Neural cell (in vitro differentiated cells): Measurements from ENCODE around the gene ALDH16A1. TPM values are rescaled to one million over a fixed set of nuclear protein-coding genes. Genes with fewer than 3 reads are reported as not detected.

Experiments used
- H2AFZ ChIP-seq: fragments of 200-600, 300-800 bp; sonication (generic), shearing (Covaris generic); 2 replicates; pipeline ENCODE4 v1.6.0; 2014; ENCODE audit warnings: low read depth, mild to moderate bottlenecking, antibody characterized with exemption, low read length, moderate library complexity
- H3F3A ChIP-seq: fragments of 200-600 bp; shearing (Covaris generic); 2 replicates; pipeline ENCODE4 v1.6.1; 2016; ENCODE audit warnings: mild to moderate bottlenecking, moderate library complexity, mixed read lengths, antibody characterized with exemption, low read length; ENCODE audit not compliant: insufficient read depth, poor library complexity, severe bottlenecking
- H3K27ac ChIP-seq: fragments of 200-600, 300-800 bp; sonication (generic), shearing (Covaris generic); 2 replicates; pipeline ENCODE4 v1.5.1; 2014; ENCODE audit warnings: mild to moderate bottlenecking, low read length, moderate library complexity
- H3K27me3 ChIP-seq: fragments of 300-800, 200-600 bp; sonication (generic), shearing (Covaris generic); 2 replicates; pipeline ENCODE4 v1.6.0; 2014; ENCODE audit warnings: mild to moderate bottlenecking, low read depth, low read length, moderate library complexity; ENCODE audit not compliant: insufficient read depth
- H3K36me3 ChIP-seq: fragments of 300-800, 200-600 bp; sonication (generic), shearing (Covaris generic); 2 replicates; pipeline ENCODE4 v1.5.1; 2014; ENCODE audit warnings: mild to moderate bottlenecking, antibody characterized with exemption, low read length, moderate library complexity; ENCODE audit not compliant: insufficient read depth
- H3K4me2 ChIP-seq: fragments of 300-800, 200-600 bp; sonication (generic), shearing (Covaris generic); 2 replicates; pipeline ENCODE4 v1.6.0; 2014; ENCODE audit warnings: mild to moderate bottlenecking, low read length
- H3K4me3 ChIP-seq: fragments of 300-800, 200-600 bp; sonication (generic), shearing (Covaris generic); 2 replicates; pipeline ENCODE4 v1.5.1; 2014; ENCODE audit warnings: mild to moderate bottlenecking, low read length, moderate library complexity
- H3K79me2 ChIP-seq: fragments of 200-600 bp; shearing (Covaris generic); replicated peaks from 2 replicates; pipeline ENCODE4 v1.6.0; 2014; ENCODE audit warnings: mild to moderate bottlenecking, low read length, moderate library complexity; ENCODE audit not compliant: insufficient read depth
- H3K9ac ChIP-seq: fragments of 300-800, 200-600 bp; sonication (generic), shearing (Covaris generic); 2 replicates; pipeline ENCODE4 v1.6.1; 2016; ENCODE audit warnings: mild to moderate bottlenecking, low read length, mixed read lengths
- H3K9me2 ChIP-seq: fragments of 200-600 bp; shearing (Covaris generic); 2 replicates; pipeline ENCODE4 v1.6.1; 2016; ENCODE audit warnings: mild to moderate bottlenecking, low read length, mixed read lengths; ENCODE audit not compliant: insufficient read depth
- H3K9me3 ChIP-seq: fragments of 200-600, 300-800 bp; sonication (generic), shearing (Covaris generic); 2 replicates; pipeline ENCODE4 v1.6.1; 2016; ENCODE audit warnings: mild to moderate bottlenecking, mixed run types, low read length, moderate library complexity, mixed read lengths
- H4K20me1 ChIP-seq: fragments of 200-600 bp; shearing (Covaris generic); 2 replicates; pipeline ENCODE4 v1.6.1; 2016; ENCODE audit warnings: mild to moderate bottlenecking, mixed run types; ENCODE audit not compliant: insufficient read depth
- EZH2 ChIP-seq: fragments of 200-600, 300-800 bp; shearing (Covaris generic), sonication (generic); IDR thresholded peaks from 2 replicates; pipeline ENCODE4 v1.6.1; 2014; ENCODE audit warnings: antibody characterized with exemption, low read length, borderline replicate concordance, mild to moderate bottlenecking; ENCODE audit not compliant: insufficient read depth, poor library complexity, severe bottlenecking
- MXI1 ChIP-seq: fragments of 450-650 bp; conservative IDR thresholded peaks from 2 replicates; pipeline ENCODE4 v1.6.1; 2014; ENCODE audit warnings: antibody characterized with exemption, mild to moderate bottlenecking; ENCODE audit not compliant: poor library complexity, severe bottlenecking
- POLR2AphosphoS5 ChIP-seq: IDR thresholded peaks from 2 replicates; pipeline ENCODE4 v1.6.1; 2012
- RAD21 ChIP-seq: fragments of 450-650 bp; conservative IDR thresholded peaks from 2 replicates; pipeline ENCODE4 v1.6.1; 2014; ENCODE audit warnings: antibody characterized with exemption, mild to moderate bottlenecking, moderate library complexity
- REST ChIP-seq: IDR thresholded peaks from 2 replicates; pipeline ENCODE4 v1.6.1; 2012; ENCODE audit warnings: borderline replicate concordance
- SMC3 ChIP-seq: fragments of 450-650 bp; conservative IDR thresholded peaks from 2 replicates; pipeline ENCODE4 v1.6.1; 2014; ENCODE audit warnings: antibody characterized with exemption, mild to moderate bottlenecking, moderate library complexity; ENCODE audit not compliant: poor library complexity
- TAF1 ChIP-seq: IDR thresholded peaks from 2 replicates; pipeline ENCODE4 v1.6.1; 2012; ENCODE audit warnings: low read depth
- polyA plus RNA-seq: library from polyadenylated mRNA; depleted of rRNA; stranded (reverse); fragments of >200 nt; gene quantifications from 2 replicates; pipeline ENCODE4 v1.2.3, GENCODE V29; 2014
- TF ChIP-seq, protein P1 (sequence below): fragments of 450-650 bp; IDR thresholded peaks from 2 replicates; pipeline ENCODE4 v1.5.1; 2014; ENCODE audit warnings: antibody characterized with exemption, mild to moderate bottlenecking, moderate library complexity; ENCODE audit not compliant: poor library complexity, severe bottlenecking

Gene ALDH16A1
- polyA plus RNA-seq, 1 donor from 2014 or later, result 13.5 TPM

DNA sequence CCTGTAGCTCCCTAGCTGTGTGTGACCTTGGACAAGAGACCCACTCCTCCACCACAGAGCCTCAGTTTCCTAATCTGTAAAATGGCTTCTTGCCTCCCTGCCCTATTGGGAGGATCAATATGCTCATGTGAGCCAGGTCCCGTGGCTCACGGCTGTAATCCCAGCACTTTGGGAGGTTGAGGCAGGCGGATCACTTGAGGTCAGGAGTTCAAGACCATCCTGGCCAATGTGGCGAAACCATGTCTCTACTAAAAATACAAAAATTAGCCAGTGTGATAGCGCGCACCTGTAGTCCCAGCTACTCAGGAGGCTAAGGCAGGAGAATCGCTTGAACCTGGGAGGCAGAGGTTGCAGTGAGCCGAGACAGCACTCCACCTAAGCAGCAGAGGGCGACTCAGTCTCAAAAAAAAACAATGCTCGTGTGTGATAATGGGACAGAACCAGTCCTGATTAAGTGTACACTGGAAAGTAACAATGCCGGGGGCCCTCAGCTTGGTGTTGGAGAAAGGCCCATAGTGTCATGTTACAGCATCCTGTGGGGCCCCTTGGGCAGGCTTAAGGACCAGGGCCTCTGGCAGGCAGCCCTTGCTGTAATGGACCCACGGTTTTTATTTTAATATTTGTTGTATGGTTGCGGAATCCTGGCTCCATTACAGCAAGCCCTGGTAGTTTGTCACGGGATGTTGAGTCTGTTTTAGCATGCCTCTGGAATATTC is 50.0 kb downstream of the ALDH16A1 start:
- Histone ChIP-seq H3K9me2 (no peaks in the 10 kb centered on the region), H3K9ac (no peak overlapping the region), H3K79me2 (peaks cover 3% of the 10 kb centered on the region), H3K27ac (no peak overlapping the region), H3F3A (no peaks in the 10 kb centered on the region), H3K9me3 (no peaks in the 10 kb centered on the region), H3K36me3 (peaks cover 2% of the 10 kb centered on the region), H3K27me3 (no peaks in the 10 kb centered on the region), H2AFZ (no peak overlapping the region), H3K4me2 (no peak overlapping the region), H4K20me1 (no peaks in the 10 kb centered on the region), H3K4me3 (no peak overlapping the region)
- peak; percentile 77 for TF ChIP-seq RAD21
- TF ChIP-seq, protein P1, sequence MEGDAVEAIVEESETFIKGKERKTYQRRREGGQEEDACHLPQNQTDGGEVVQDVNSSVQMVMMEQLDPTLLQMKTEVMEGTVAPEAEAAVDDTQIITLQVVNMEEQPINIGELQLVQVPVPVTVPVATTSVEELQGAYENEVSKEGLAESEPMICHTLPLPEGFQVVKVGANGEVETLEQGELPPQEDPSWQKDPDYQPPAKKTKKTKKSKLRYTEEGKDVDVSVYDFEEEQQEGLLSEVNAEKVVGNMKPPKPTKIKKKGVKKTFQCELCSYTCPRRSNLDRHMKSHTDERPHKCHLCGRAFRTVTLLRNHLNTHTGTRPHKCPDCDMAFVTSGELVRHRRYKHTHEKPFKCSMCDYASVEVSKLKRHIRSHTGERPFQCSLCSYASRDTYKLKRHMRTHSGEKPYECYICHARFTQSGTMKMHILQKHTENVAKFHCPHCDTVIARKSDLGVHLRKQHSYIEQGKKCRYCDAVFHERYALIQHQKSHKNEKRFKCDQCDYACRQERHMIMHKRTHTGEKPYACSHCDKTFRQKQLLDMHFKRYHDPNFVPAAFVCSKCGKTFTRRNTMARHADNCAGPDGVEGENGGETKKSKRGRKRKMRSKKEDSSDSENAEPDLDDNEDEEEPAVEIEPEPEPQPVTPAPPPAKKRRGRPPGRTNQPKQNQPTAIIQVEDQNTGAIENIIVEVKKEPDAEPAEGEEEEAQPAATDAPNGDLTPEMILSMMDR, result peak; percentile 77
- TF ChIP-seq SMC3, result peak; percentile 87
- no peak for TF ChIP-seq TAF1

GRCh38 chr19:49503582-49503962 is 50.5 kb downstream of the ALDH16A1 start:
- Histone ChIP-seq H3K4me2 (no peak overlapping the region), H3K9me2 (no peaks in the 10 kb centered on the region), H3F3A (no peaks in the 10 kb centered on the region), H3K4me3 (no peak overlapping the region), H2AFZ (no peak overlapping the region), H3K79me2 (no peaks in the 10 kb centered on the region), H3K36me3 (no peaks in the 10 kb centered on the region), H3K9me3 (no peaks in the 10 kb centered on the region), H3K9ac (no peak overlapping the region), H3K27me3 (no peaks in the 10 kb centered on the region), H4K20me1 (no peaks in the 10 kb centered on the region), H3K27ac (no peak overlapping the region)
- TF ChIP-seq, protein P1, result no peak
- TF ChIP-seq POLR2AphosphoS5, result no peak
- TF ChIP-seq EZH2, result no peak
- no peak for TF ChIP-seq MXI1
- no peak for TF ChIP-seq RAD21
- no peak for TF ChIP-seq TAF1
- TF ChIP-seq REST, result no peak
